Caco-2 (cell line): ENCODE measurements around the gene TBL1X. TPM values are rescaled to one million over a fixed set of nuclear protein-coding genes. Genes with fewer than 3 reads are reported as not detected.

Experiments used
- BruUV-seq: library from RNA; stranded (reverse); fragments of 400-500 nt; replicated peaks from 2 replicates; lab custom pipeline; 2021; lab: Mats Ljungman, UMichigan
- CTCF ChIA-PET: fragments of 300-600 bp; sonication (Branson Sonifier 250); formaldehyde crosslinking; loops from one replicate; lab custom pipeline; 2022; ENCODE audit warnings: antibody characterized with exemption; lab: Charles Lee
- POLR2A ChIA-PET: fragments of 300-600 bp; sonication (Branson Sonifier 250); formaldehyde crosslinking; loops from one replicate; lab custom pipeline; 2022; ENCODE audit warnings: antibody characterized with exemption; lab: Charles Lee
- DNase-seq, 2 experiments: peaks; one replicate each; pipeline versions ENCODE4 v3.0.0 to v3.0.0-alpha.2; 2020 to 2022
- H3K27me3 ChIP-seq: replicated peaks from 2 replicates; pipeline ENCODE4 v1.6.0; 2011; ENCODE audit warnings: low read length; ENCODE audit not compliant: control insufficient read depth, insufficient read depth
- H3K36me3 ChIP-seq: 2 replicates; pipeline ENCODE4 v1.5.1; 2011; ENCODE audit warnings: low read length; ENCODE audit not compliant: control insufficient read depth, insufficient read depth
- H3K4me1 ChIP-seq: fragments of 250-450 bp; sonication (Bioruptor Pico); 2 replicates; pipeline ENCODE4 v1.5.1; 2020; ENCODE audit warnings: mild to moderate bottlenecking
- H3K4me3 ChIP-seq: 2 replicates; pipeline ENCODE4 v1.5.1; 2011; ENCODE audit warnings: low read depth, mild to moderate bottlenecking, control low read depth, low read length
- H3K9me3 ChIP-seq: fragments of 250-450 bp; sonication (Bioruptor Pico); 2 replicates; pipeline ENCODE4 v1.5.1; 2020; ENCODE audit warnings: mild to moderate bottlenecking, moderate library complexity
- H3K27ac Mint-ChIP-seq: one replicate; pipeline ENCODE4 v1.8.0; 2022; ENCODE audit warnings: mixed read lengths; ENCODE audit not compliant: unreplicated experiment
- H3K27me3 Mint-ChIP-seq: one replicate; pipeline ENCODE4 v1.8.0; 2022; ENCODE audit warnings: mixed read lengths; ENCODE audit not compliant: insufficient read depth, unreplicated experiment
- H3K36me3 Mint-ChIP-seq: one replicate; pipeline ENCODE4 v1.8.0; 2022; ENCODE audit warnings: mild to moderate bottlenecking, mixed read lengths; ENCODE audit not compliant: insufficient read depth, unreplicated experiment
- H3K4me1 Mint-ChIP-seq: one replicate; pipeline ENCODE4 v1.8.0; 2022; ENCODE audit warnings: low read depth, mixed read lengths; ENCODE audit not compliant: unreplicated experiment
- H3K4me3 Mint-ChIP-seq: one replicate; pipeline ENCODE4 v1.8.0; 2022; ENCODE audit warnings: mild to moderate bottlenecking, moderate library complexity, mixed read lengths; ENCODE audit not compliant: unreplicated experiment
- H3K9me3 Mint-ChIP-seq: one replicate; pipeline ENCODE4 v1.8.0; 2022; ENCODE audit warnings: mixed read lengths; ENCODE audit not compliant: unreplicated experiment
- CTCF ChIP-seq, 2 experiments: fragments of 200-600 bp in 1 of 2; IDR thresholded peaks; 1 replicate in 1 of 2; 2 replicates in 1 of 2; pipeline versions ENCODE4 v1.5.1 to v1.8.0; 2011 to 2022; ENCODE audit warnings: antibody characterized with exemption in 1 of 2, control low read depth in 1 of 2, inconsistent platforms in 1 of 2, low read depth in 1 of 2, low read length in 1 of 2, mild to moderate bottlenecking in 1 of 2, moderate library complexity in 1 of 2; ENCODE audit not compliant: insufficient read depth in 1 of 2, severe bottlenecking in 1 of 2, unreplicated experiment in 1 of 2
- intact Hi-C: fragments of 100-400 bp; cut with micrococcal nuclease; formaldehyde crosslinking; loops from one replicate; pipeline ENCODE4 v1.10.0; 2022; ENCODE audit not compliant: unreplicated experiment
- total RNA-seq: library from RNA; stranded (reverse); gene quantifications from 2 replicates; pipeline ENCODE4 v1.2.3, GENCODE V29; 2022

Gene TBL1X
- total RNA-seq, 1 experiment from 2014 or later: 84.2 TPM

DNA sequence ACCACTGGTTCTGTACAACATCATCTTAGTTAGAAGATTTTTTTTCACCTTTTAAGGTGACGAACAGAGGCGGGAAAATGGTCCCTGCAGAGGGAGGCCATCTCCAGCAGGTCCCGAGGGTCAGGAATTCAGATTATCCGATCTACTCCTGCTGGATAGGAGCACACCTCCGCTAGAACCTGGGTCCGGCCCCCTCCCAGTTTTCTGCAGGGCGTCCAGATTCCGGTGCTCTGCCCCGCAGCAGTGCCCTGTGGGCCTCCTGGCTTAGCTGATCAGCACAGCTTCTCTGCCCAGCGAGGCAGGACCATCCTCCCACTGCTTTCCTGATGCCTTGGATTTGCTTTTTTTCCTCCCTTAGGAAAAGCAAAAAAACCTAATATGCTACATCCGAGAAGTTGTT lies 2.3 kb downstream of the TBL1X start:
- no peak for TF ChIP-seq CTCF (IDR thresholded peaks at IDR 0.05; ENCODE audit: insufficient read depth in 1 of 2, low read depth in 1 of 2, low read length in 1 of 2, severe bottlenecking in 1 of 2, unreplicated experiment in 1 of 2)
- BruUV-seq: no TSS peak
- Mint-ChIP-seq H3K36me3 (peaks cover 34% of the 10 kb centered on the region), H3K4me1 (peaks cover 8% of the 10 kb centered on the region), H3K27ac (no peak overlapping the region), H3K4me3 (peak overlapping the region; percentile 67), H3K9me3 (no peaks in the 10 kb centered on the region), H3K27me3 (no peaks in the 10 kb centered on the region)
- intact Hi-C loops: loop anchor here (2.0 to 10.0 kb wide), 3 partner anchors 198 to 652 kb away; no protein-coding TSS in a partner anchor
- peak overlapping the region; percentile 76; the same call in 1 of the 2 replicates for H3K4me3 ChIP-seq
- no peak for DNase-seq
- H3K4me1 ChIP-seq: peaks cover 9% of the 10 kb centered on the region
- no peaks in the 10 kb centered on the region for H3K9me3 ChIP-seq
- H3K27me3 ChIP-seq: no peaks in the 10 kb centered on the region
- POLR2A ChIA-PET: no interaction called here
- no peaks in the 10 kb centered on the region; the same call in 1 of the 2 replicates for H3K36me3 ChIP-seq
- CTCF ChIA-PET: no interaction called here

DNA sequence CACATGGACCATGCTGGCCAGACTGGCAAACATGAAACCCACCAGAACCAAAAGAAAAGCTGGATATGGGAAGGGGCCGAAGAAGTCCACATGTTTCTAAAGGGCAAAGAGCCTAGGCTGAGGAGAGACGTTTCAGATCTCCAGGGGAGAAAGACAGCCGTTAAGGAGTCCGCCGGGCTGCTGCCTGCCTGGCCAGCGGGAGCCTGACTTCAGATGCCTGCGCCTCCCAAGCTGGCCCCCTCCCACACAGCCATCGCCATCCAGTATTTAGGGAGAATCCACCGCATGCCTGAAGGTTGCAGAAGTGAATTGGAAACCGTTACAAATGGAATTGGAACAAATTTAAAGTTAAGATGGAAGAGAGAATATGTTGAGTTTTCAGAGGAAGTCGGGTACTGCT lies 2.9 kb downstream of the TBL1X start:
- Histone ChIP-seq H3K27me3 (no peaks in the 10 kb centered on the region), H3K4me1 (peaks cover 4% of the 10 kb centered on the region), H3K4me3 (no peak overlapping the region), H3K9me3 (no peaks in the 10 kb centered on the region), H3K36me3 (no peaks in the 10 kb centered on the region; the same call in 1 of the 2 replicates)
- intact Hi-C loops: loop anchor here (2.0 to 10.0 kb wide), 3 partner anchors 199 to 653 kb away; no protein-coding TSS in a partner anchor
- no peak for TF ChIP-seq CTCF (IDR thresholded peaks at IDR 0.05; ENCODE audit: insufficient read depth in 1 of 2, low read depth in 1 of 2, low read length in 1 of 2, severe bottlenecking in 1 of 2, unreplicated experiment in 1 of 2)
- ChIA-PET CTCF (no interaction called here), POLR2A (no interaction called here)
- no peak for DNase-seq
- Mint-ChIP-seq H3K4me3 (peak overlapping the region; percentile 42), H3K27me3 (no peaks in the 10 kb centered on the region), H3K4me1 (peaks cover 8% of the 10 kb centered on the region), H3K36me3 (peaks cover 33% of the 10 kb centered on the region), H3K27ac (no peak overlapping the region), H3K9me3 (no peaks in the 10 kb centered on the region)
- no TSS peak for BruUV-seq

GRCh38 chrX:9471571-9471985 lies 6.7 kb downstream of the TBL1X start:
- ChIA-PET CTCF (no interaction called here), POLR2A (no interaction called here)
- Histone ChIP-seq H3K4me3 (no peak overlapping the region), H3K4me1 (0 out of 2 replicates have a peak, but pooled peaks cover 4% of the 10 kb centered on the region), H3K36me3 (no peaks in the 10 kb centered on the region; the same call in 1 of the 2 replicates), H3K9me3 (no peaks in the 10 kb centered on the region), H3K27me3 (no peaks in the 10 kb centered on the region)
- no peak overlapping the region for H3K27ac Mint-ChIP-seq
- no peak for TF ChIP-seq CTCF (IDR thresholded peaks at IDR 0.05; ENCODE audit: insufficient read depth in 1 of 2, low read depth in 1 of 2, low read length in 1 of 2, severe bottlenecking in 1 of 2, unreplicated experiment in 1 of 2)
- BruUV-seq: no TSS peak
- H3K36me3 Mint-ChIP-seq: peaks cover 45% of the 10 kb centered on the region
- peak; percentile 29 to 48 for DNase-seq
- no peaks in the 10 kb centered on the region for H3K9me3 Mint-ChIP-seq
- H3K4me1 Mint-ChIP-seq: peaks cover 8% of the 10 kb centered on the region
- H3K4me3 Mint-ChIP-seq: peak overlapping the region; percentile 45
- no peaks in the 10 kb centered on the region for H3K27me3 Mint-ChIP-seq
- intact Hi-C loops: no loop called here
